ENCODE measurements around the gene NEK3. TPM values are rescaled to one million over a fixed set of nuclear protein-coding genes. Genes with fewer than 3 reads are reported as not detected.
"Not testable (repeated sequence)": the region's sequence is repeated elsewhere in the genome, so short reads cannot be mapped to it uniquely, and the experiment has no call there.

Gene NEK3
- total RNA-seq (2014; rRNA removed; shearing (Covaris generic)) = 2.1 and 3.0 TPM in 2 replicates
- polyA plus RNA-seq (2015; cell fraction: cytosol; rRNA removed) = 1.1 and 2.6 TPM in 2 replicates
- polyA plus RNA-seq (2015; cell fraction: nucleus; rRNA removed) = 5.6 and 6.7 TPM in 2 replicates

DNA sequence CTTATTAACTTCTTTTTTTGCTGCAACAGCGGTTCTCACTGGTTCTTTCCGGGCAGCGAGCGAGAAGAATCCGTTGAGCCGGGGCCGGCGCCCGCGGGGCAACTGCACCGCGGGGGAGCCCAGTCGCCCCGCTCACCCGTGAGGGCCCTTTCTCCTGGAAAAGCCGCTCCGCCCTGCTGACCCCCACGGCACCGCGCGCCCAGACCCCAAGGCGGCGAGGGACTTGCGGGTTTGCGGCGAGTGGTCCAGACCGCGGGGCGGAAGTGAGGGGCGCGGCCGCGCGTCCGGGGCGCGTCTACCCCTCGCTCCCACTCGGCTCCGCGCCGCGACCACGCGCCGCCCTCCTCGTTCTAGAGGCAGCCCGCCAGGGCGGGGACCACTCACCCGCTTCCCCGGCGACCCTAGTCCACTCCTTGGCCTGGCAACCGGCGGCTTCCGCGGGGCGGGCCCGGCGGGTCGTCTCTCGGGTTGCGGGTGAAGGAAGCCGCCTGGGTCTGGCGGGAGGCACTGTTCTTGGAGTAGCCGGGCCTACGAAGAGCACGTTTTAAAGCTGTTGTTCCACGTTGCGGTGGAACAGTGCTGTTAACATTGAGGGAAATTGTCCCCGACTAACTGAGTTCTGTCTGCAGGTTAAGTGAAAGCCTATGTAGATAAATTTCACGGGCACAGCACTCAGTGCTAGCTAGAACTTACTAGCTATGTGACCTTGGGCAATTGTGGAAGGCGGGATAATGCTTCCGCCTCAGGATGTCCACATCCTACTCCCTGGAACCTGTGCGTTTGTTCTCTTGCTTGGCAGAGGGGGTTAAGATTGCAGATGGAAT lies at the start of gene NEK3:
TSS of gene NEK3 (minus strand) at position 439 of the 824 bp plus-strand sequence. CDS start 3,406 bp downstream, outside the sequence.
- peak; percentile 51 for DNase-seq (ENCODE audit: low read depth)

DNA sequence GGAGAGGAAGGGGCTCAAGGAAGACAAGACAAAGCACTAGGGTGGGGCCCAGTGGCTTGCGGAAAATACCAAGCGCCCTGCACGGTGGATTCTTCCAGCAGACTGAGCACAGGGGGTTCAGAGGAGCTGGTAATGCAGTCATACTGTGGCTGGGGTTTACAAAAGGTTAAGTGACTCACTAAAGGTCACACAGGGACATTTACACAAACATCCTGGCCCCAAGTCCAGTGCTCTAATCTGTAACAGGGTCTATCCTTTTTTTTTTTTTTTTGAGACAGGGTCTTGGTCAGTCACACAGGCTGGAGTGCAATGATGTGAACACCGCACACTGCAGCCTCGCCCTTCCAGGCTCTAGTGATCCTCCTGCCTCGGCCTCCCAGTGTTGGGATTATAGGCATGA lies 49.0 kb upstream of the NEK3 start:
- DNase-seq (ENCODE audit: low read depth) = not testable (repeated sequence)

- not testable (repeated sequence) for DNase-seq (ENCODE audit: low read depth)
Measured at GRCh38 chr13:52207896-52208295, 48.5 kb upstream of the NEK3 start.

- DNase-seq (ENCODE audit: low read depth) = not testable (repeated sequence)
Measured at GRCh38 chr13:52207337-52207736, 47.9 kb upstream of the NEK3 start.

- not testable (repeated sequence) for DNase-seq (ENCODE audit: low read depth)
Measured at GRCh38 chr13:52204546-52204945, 45.1 kb upstream of the NEK3 start.

GRCh38 chr13:52203864-52204263 lies 44.5 kb upstream of the NEK3 start:
- peak; percentile 55 for DNase-seq (ENCODE audit: low read depth)

DNA sequence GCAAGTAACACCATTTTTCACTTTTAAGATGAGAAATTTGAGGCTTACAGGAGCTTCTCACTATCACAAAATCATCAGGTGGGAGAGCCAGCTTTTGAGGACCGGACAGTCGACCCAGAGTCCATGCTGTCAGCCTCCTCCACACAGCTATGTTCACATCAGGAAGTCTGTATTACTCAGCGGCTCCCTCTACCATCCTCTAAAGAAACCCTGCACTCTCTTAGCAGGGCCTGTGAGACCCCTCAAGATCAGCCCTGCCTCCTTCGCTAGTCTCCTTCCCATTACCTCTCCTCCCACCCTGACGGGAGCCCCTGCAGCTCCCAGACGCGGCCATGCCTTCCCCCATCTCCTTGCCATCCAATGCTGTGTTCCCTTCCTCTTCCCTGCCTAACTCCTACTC lies 43.1 kb upstream of the NEK3 start:
- not testable (repeated sequence) for DNase-seq (ENCODE audit: low read depth)

DNA sequence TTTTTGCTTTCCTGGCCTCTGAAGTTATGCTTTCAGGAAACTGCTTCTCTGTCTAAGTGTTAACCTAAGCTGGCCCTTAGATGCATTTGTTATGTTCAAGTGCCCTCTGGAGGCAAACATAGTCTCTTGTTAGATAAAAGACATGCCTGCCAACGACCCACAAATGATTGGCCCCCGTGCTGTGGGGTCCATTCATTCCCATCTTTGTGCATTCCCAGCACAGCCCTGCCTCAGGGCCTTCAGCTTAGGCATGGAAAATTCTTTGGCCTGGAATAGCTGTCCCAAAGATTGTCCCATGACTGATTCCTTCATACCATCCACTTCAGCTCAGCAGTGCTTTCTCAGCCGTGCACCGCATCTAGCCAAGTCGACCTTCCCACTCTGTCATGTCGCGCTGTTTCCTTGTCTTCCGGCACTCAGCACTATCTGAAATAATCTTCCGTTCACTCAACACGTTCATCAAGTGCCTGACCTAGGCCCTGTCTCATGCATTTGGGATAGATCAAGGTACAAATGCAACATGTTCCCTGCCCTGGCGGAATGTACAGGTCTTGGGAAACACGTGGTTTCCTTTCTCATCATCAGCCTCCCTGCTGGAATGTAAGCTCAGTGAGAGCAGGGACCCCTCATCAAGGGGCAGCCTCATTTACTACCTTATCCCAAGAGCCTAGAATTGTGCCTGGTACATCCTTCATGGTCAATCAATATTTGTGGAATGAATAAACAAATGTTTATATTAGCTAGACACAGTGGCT lies 42.2 kb upstream of the NEK3 start:
- peak; percentile 54 for DNase-seq (ENCODE audit: low read depth)

GRCh38 chr13:52195401-52195837 lies 36.0 kb upstream of the NEK3 start:
- DNase-seq (ENCODE audit: low read depth) = no peak

- peak; percentile 80 for DNase-seq (ENCODE audit: low read depth)
Measured at GRCh38 chr13:52194184-52194868, 34.9 kb upstream of the NEK3 start.

DNA sequence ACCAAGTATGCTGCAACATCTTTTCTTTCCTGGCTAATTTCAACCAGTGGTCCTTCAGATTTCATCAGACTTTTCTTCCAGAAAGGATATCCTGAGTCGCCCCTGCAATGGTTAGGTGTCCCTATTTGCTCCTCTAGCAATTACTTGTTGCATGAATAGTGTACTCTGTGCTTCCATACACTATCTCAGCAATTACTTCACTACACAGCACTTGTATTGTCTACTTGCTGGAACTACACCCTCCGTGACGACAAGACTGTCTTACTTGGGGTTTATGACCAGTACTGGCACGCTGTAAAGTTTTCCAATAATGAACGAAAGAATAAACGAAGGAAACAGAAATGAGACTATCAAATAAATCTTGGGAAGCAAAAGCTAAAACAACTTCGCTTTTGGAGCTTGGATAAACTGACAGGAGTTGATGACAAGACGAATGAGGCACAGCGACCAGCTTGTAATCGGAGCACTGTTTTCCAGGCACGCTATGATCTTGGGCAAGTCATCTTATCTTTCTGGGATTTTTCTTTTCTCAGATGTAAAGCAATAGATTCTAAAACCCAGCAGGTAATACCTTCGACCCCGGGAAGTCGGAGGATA lies 34.3 kb upstream of the NEK3 start:
- not testable (repeated sequence) for DNase-seq (ENCODE audit: low read depth)

DNA sequence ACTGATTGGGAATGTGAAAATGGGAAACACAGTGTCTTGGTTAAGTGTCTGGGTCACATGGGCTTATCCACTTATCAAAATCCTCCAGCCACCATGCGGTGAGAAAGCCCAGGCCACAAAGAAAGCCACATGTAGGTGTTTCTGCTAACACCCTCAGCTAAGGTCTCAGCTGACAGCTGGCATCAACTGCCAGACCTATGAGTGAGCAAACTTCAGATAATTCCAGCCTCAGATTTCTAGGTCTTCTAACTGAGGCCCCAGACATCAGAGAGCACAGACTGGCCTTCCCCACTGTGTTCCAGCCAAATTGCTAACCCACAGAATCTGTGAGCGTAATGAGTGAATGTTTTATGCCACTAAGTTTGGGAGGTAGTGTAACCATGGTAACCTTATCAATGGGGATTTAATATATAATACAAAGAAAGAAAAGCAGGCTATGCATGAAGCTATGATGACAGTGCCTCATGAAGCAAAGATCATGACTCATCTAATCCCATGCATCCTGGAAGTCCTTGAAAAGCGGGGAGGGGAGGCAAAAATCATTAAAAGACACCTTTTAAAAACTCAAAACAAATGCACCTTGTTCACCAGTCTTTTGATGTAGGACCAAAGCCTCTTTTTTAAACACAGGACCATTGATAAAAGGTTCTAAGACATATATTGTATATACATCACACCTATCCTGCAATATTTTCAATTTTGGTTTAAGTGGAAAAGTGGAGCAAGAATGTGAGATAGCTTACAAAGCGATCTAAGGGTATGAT lies 28.2 kb upstream of the NEK3 start:
- DNase-seq (ENCODE audit: low read depth) = peak; percentile 86

- DNase-seq (ENCODE audit: low read depth) = no peak
Measured at GRCh38 chr13:52187029-52187423, 27.6 kb upstream of the NEK3 start.

DNA sequence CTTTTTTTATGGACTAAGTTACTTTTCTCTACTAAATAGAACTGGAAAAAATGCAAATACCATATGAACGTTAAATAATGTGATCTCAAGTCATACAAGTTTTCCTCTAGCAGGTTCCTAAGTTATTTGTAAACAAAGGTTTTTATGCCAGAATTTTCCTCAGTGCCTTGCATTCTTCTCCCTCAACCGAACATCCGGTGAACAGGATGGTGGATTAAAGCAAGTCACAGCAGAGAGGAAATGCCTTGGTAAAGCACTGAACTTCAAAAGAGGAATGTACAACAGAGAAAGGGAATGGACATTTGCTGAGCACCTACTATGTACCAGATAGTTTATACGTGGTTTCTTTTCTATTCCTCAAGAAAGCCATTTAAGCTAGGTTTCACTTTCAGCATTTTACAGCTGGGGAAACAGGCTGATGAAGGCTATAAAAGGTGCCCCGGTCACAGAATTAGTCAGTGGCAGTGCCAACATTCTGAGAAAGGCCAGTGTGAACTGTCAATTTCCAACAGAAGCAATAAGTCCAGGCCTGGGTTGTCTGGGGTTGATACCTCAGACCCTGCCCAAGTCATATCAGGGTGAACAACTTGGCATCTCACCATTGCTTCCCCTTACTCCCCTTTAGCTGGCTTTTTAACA lies 22.0 kb upstream of the NEK3 start:
- not testable (repeated sequence) for DNase-seq (ENCODE audit: low read depth)

- DNase-seq (ENCODE audit: low read depth) = no peak
Measured at GRCh38 chr13:52179925-52180324, 20.5 kb upstream of the NEK3 start.

- DNase-seq (ENCODE audit: low read depth) = no peak
Measured at GRCh38 chr13:52177276-52177675, 17.9 kb upstream of the NEK3 start.

DNA sequence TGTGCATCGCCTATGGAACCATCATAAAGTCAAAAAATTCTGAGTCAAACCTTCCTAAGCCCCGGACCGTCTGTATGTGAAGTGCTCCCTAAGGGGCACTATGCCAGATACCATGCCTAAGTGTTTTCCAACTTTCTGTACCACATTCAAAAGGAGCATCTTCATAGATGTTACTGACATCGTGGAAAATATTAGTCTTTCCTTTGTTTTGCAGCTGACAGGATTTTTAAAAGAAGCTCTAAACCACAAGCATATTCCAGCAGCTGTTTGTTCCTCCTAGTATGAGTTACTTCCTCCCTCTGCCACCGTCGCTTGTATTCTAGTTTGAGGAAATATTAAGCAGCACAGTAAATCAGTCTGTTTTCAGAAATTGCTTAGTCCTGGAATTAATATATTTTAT lies 14.6 kb upstream of the NEK3 start:
- DNase-seq (ENCODE audit: low read depth) = not testable (repeated sequence)

- DNase-seq (ENCODE audit: low read depth) = no peak
Measured at GRCh38 chr13:52173373-52173772, 14.0 kb upstream of the NEK3 start.

DNA sequence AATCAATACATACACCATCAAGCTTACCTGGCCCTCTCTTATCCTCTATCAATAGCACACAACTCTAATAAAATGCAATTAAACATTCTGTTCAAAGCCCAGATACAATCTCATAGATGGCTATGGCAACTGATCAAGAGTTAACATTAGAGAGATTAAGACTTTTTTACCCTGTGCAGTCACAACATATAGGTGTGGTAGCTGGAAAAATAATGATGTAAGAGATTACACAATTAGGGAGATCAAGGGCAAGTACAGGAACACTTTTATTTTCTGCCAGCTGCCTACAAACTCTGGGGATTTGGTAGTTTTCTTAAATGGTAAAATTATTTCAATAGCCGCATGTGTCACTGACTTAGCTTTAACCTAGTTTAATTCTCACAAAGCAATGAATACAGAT lies 12.3 kb upstream of the NEK3 start:
- not testable (repeated sequence) for DNase-seq (ENCODE audit: low read depth)
